ENCODE data around the gene RALGPS1.

The RALGPS1 gene

DNA sequence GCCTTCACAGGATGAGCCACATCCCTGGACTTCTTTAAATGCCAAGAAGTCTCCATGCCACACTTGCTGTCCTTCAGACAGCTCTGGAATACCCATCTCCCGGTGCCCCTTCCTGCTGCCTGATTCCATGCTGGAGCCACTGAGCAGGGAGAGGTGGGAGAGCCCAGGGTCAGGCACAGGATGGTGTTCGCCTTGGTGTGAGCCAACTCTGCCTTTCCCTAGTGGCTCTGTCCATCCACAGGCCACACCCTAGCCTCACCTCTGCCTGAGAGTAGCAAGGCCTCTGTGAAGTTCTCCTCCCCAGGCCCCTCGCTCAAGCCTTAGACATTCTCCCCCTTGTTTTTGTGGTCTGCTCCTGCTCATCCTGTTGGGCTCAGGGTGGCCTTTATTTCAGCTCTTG is 262.0 kb downstream of the RALGPS1 start:
- DNase-seq (ENCODE audit: low read depth), result no peak

DNA sequence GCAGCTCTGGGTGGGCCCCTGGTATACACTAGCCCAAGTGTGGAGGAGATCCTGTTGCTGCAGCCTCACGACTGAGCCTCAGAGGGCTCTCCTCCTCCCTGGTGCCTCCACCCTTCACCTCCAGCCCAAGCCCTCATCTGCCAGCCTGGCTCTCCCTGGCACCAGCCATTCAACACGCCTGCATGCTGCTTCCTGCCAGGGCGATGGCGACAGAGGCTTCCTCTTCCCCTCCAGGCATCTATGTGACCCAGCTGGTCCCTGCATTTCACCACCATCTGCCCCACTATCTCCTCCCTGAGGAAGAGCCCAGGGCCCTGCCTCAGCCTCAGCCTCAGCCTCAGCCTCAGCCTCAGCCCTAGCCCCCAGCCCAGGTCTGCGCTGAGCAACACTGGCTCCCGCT is 262.6 kb downstream of the RALGPS1 start:
- no peak for DNase-seq (ENCODE audit: low read depth)

DNA sequence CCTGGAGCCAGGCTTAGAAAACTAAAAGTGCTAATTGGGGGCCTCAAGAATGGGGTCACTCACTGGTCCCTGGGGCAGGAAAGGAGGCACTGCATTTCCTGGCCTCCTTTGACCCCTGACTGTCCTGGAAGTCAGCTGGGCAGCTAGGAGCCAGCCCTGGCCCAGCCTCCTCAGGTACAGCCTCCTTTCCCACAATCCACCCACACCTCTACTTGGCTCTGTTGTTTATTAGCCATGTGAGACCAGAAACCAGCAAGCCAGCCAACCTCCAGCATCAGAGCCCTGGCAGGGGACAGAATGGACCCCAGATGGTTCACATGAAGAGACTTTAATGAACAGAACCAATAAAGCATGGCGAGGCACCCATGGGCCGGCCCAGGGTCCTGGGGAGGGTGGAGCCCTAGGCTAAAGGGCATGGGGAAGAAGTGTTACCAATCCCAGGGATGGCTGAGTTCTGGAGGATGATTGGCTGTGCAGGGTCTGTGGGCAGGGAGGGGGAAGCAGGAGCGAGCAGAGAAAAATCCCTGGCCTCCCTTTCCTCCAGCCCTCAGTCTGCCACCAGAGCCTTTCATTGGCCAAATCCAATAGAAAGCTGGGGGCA is 263.2 kb downstream of the RALGPS1 start:
- DNase-seq (ENCODE audit: low read depth), result no peak

DNA sequence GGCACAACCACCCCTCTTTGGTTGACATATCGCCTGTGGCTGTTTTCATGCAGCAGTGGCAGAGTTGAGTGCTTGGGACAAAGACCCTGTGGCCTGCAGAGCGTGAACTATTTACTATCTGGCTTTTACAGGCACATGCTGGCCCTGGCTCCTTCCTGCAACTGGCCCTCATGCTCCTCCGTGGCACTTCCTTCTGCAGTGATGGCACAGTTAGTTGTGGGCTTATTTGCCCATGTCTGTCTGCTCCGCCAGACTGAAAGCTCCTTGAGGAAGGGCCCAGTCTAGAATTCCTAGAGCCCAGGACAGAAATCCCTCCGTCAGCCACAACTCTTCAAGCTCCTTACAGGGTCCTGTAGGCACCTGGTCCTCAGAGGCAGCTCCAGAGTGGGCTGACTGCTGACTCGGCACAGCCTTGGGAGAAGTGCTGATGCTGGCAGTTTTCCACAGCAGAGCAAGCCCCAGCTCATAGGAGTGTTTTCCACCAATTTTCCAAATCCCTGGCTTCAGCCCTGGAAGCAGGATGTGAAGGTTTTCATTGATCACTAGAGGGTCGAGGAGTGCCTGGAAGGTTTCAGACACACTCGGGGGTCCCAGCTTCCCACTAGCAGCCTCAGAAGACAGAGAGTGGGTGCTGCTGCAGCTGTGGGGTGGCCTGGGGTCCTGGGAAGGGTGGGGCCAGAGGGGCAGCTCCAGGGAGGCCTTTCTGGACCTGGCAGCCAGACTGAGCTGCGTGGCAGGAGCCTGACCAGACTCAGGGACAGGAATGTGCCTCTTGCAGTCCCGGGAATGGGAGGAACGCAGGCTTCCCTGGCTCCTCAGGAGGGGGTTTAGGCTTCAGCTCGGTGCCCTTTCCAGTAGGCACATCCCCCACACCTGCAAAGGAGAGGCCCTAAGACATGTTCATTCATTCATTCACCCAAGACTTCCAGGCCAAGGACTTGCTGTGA is 264.4 kb downstream of the RALGPS1 start:
- no peak for DNase-seq (ENCODE audit: low read depth)

DNA sequence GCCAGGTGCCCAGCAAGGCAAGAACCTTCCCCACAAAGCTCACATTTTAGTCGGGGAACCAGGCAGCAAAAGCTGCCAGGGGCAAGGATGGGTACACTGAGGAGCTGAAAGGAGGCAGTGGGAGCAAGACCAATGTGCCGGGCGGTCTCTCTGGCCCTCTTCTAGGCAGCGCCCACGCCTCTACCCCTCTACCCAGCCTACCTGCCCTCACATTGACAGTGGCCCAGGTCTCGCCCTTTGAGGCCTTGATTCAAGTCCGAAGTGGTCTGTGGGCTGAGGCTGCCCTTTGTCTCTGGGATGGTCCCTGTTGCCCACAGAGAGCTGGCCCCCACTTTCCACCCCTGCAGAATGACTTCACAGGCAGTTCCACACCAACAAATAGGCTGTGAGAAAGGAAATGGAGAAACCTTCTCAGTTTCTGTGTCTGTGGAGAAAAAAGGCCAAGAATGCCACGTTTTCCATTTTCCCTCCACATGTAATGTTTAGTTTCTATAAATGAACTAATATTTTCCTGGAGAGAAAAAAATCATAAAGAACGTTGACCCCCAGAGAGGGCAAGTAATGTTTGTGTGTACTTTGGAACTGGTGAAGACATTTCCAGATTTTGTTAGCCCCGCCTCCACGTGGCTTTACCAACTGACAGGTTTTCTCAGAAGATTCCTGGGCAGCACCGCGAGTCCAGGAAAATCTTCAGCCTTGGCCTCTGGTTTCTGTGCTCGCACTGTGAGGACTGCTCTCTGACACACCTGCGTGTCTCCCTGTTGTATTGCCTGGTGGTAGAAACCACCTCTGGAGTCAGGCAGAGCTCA is 265.3 kb downstream of the RALGPS1 start:
- no peak for DNase-seq (ENCODE audit: low read depth)

DNA sequence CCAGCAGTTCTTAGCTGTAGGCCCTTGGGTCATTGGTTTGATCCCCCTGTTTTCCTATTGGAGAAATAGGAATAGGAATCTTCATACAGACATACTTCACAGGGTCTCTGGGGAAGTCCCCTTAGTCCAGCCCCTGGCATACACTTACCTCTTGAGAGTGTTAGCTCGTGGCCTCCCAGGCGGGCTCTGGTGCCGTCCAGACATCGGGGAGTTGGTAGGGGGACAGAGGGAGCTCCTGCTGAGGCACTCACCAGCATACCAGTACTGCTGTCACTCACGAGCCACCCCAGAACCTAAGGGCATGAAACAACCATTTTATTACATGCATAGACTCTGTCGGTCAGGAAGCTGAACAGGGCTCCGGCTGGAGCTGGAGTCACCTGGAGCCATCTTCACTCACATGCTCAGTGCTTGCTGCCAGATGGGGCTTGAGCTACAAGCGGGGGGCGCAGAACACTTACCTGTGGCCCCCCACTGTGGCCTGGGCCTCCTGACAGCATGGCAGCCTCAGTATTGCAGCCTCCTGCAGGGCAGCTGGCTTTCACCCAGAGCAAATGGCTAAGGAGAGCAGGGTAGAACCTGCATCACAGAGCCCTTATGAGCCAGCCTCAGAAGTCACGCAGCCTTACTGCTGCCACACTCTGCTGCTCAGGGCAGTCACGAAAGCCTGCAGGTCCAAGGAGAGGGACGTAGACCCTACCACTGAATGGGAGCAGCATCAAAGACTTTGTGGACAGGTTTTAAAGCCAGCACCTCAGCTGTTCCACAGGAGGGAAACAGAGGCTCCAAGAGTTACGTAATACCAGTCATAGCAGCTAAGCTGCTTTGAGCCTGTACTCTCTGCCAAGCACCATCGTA is 266.1 kb downstream of the RALGPS1 start:
- DNase-seq (ENCODE audit: low read depth), result no peak

DNA sequence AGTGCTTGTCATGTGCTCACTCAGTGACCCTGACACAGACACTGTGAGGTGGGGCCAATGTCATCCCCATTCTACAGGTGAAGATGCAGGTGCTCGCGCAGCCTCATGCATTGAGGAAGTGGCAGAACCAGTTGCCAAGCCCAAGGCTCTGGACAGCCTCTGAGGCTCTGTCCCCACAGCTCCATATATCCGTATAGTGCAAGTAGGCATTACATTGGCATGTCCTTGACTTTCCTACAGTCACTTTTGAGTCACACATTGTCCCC is 266.7 kb downstream of the RALGPS1 start:
- no peak for DNase-seq (ENCODE audit: low read depth)

DNA sequence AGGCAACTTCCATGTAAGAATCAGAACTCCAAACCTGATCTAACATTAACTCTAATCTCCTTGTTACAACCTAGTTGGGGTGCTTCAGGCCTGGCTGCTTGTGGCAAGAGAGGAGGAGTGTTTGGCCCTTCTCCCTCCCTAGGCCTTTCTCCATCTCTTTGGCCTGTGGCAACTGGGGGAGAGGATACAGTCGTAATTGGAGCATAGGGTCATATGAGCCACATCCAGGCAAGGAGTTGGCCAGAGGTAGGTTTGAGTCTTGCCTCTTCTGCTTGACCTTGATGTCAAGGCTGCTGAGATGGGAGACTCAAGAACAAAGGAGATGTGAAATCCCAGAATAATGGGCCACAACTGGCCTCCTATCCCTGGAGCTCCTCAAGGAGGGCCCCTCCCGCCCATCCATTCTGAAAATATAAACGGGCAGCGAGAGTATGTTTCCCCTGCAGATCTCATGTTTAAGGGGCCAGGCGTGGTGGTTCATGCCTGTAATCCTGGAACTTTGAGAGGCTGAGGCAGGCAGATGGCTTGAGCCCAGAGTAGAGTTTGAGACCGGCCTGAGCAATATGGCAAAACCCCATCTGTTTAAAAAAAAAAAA is 267.1 kb downstream of the RALGPS1 start:
- DNase-seq (ENCODE audit: low read depth), result no peak

DNA sequence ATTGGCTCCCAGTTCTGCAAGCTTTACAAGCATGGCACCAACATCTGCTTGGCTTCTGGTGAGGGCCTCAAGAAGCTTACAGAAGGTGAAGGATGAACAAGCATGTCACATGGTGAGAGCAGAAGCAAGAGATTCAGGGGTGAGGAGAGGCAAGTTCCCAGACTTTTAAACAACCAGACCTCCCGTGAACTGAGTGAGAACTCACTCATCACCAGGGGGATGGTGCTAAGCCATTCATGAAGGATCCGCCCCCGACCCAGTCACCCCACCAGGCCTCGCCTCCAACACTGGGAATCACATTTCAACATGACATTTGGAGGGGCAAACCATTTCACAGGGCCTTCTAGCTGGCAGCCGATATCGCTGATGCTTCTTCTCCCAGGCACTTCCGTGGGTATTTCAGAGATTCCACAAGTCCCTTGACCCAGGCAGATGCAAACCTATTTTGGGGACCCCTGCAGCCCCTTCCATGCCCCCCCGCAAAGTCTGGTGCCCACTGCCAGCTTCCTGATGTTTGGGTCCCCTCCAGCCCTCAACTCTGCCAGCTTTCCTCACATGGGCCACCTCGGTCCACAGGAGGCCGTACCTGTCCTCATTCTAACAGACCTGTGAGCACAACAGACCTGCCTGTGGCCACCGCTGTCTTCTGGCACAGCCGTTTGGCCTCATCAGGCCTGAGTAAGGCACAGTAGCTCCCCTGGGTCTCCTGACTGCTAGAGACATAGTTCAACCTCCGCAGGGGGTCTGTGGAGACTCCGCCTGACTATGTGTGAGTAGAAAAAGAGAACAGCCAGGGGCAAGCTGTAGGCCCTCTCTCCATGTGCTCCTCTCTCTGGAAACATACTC is 268.5 kb downstream of the RALGPS1 start:
- no peak for DNase-seq (ENCODE audit: low read depth)

DNA sequence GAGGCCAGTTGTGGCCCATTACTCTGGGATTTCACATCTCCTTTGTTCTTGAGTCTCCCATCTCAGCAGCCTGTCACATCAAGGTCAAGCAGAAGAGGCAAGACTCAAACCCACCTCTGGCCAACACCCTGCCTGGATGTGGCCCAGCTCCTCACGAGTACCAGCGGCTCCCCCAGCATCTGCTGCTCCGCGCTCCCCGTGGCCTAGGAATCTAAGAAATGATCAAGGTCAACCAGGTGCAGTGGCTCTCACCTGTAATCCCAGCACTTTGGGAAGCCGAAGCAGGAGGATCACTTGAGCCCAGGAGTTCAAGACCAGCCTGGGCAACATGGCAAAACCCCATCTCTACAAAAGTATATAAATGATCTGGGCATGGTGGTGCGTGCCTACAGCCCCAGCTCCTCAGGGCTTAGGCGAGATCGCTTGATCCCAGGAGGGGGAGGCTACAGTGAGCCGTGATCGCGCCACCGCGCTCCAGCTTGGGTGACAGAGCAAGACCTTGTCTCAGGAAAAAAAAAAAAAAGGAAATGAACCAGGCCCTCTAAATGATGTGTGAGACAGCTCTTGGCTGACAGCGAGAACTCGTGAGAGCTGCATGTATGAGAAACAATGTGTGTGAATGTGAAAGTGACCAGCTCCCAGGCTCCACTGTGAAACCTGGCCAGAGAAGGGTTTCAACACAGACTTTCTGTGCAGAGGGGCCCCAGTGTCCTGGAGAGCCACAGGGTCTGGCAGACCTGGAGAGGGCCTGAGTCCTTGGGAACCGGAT is 269.4 kb downstream of the RALGPS1 start:
- no peak for DNase-seq (ENCODE audit: low read depth)

DNA sequence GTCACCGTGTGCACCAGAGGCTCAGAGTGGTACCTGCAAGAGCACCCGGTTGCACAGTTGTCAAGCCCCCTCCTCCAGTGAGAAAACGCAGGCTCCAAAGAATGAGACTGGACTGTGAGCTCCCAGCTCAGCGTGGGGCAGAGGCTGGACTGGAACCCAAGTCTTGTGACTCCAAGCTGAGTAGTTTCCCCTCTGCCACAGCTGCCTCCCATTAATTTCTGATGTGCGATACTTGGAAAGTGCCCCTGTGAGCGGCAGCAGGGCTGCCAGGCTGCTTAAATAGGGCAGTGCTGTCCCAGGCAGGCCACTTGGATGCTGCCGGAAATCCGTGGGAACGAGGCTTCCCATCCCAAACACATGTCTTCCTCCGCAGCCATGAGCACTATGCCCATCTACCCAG is 270.1 kb downstream of the RALGPS1 start:
- no peak for DNase-seq (ENCODE audit: low read depth)

DNA sequence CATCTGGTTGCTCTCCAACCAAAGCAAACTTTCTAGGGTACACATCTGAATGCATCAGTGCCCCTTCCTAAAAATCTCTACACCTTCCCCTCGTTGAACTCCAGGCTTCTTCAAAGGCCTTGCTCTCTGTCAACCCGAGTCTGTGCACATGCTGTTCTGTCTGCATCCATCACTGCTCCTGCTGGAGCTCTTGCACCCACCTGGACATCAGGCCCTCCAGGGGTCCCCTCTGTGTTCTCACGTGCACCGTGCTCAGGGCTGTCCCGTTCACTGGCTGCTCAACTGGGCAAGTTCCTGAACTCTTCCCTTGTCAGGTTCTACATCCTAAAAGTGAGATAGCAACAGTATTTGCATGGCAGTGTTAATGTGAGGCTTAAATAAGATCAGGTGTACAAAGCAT is 270.6 kb downstream of the RALGPS1 start:
- DNase-seq (ENCODE audit: low read depth), result no peak

DNA sequence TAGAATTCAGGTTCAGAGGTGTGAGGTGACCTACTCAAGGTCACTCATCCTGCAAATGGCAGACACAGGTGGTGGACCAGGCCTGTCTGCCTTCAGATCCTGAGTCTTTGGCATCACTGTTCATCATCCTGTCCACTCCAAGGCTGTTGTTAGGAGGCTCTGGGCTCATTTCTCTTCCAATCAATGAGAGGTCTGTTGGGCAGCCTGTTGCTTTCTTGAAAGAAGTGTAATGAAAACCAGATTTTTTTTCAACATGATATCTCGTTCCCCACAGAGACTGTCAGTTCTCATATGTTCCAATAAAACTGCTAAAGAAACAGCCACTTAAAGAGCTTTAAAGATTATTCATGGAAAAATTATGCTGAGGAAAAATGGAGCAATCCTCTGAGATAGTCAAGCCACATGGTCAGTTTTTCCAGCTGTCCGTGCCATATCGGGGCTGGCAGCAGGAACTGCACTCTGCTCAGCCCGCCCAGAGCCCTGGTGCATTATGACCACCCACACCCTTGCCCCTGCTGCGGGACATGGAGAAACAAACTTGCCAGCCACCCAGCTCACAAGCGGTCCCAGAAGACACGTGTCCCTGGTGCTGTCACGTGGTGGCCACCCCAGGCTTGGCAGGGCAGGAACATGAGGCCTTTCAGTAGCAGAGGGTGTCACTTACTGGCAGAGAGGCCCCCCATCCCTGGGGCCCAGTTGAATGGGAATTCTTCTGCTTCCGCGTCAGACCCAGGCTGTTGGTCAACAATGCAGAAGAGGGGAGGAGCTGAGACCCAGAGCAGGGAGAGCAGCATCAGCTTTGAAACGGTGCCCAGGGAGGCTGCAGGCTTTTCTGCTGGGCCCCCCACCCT is 271.6 kb downstream of the RALGPS1 start:
- no peak for DNase-seq (ENCODE audit: low read depth)

DNA sequence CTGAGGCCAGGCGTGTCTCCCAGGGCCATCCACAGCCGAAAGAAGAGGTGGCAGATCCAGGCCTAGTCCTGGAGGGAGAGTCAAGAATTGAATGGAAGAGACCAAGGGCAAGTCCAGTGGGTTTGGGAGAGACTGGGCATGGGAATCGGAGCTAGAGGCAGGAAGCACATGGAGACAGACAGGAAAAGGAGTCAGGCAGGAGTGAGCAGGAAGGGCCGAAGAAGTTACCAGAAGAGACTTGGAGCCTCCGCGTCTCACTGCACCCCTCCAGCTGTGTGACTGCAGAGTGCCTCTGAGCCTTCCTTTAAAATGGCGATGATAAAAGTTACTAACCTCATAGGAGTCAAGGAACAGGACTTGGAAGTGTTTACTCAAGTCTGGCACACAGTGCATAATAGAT is 272.2 kb downstream of the RALGPS1 start:
- DNase-seq (ENCODE audit: low read depth), result no peak

DNA sequence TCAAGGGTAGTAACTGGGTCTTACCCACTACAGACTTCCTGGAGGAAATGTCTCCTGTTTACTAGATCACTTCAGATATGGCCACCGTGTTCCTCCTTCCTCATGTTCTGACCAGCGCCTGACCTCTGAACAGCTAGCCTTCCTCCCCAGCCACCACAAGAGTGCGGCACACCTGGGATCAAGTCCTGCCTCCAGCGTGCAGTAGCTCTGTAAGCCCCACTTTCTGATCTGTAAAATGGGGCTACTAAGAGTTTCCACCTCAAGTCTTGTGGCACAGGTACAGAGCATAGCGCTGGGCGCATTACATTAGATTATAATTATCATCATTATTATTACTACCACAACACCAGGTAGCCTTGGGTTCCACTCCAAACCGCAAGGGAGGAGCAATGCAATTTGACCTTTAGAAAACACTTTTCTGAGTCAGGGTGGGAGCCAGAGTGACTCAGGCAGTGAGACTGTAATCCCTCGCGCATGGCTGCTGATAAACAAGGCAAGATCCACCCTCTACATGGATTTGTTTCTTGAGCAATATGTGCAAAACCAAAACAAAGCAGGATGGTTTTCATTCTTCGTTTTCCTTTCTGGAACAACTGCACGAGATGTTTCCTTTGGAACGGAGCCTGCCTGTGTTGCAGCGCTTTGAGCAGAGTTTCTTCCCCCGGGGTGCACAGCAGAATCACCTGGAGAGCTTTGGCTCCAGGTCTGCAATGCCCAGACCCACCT is 272.8 kb downstream of the RALGPS1 start:
- no peak for DNase-seq (ENCODE audit: low read depth)

DNA sequence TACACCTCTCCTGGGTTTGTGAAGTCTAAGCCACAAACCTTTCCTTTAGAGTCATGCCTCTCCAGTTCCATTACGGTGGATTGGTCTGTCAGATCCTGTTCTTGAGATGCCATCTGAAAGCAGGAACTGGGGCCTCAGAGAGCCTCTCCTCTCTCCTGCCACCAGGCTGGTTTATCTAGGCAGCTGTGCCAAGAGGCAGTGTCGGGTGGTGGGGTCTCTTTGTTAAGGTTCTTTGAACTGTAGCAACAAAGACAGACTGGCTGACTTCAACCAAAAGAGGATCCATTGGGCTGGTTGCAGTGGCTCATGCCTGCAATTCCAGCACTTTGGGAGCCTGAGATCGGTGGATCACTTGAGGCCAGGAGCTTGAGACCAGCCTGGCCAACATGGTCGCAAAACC is 273.8 kb downstream of the RALGPS1 start:
- no peak for DNase-seq (ENCODE audit: low read depth)

DNA sequence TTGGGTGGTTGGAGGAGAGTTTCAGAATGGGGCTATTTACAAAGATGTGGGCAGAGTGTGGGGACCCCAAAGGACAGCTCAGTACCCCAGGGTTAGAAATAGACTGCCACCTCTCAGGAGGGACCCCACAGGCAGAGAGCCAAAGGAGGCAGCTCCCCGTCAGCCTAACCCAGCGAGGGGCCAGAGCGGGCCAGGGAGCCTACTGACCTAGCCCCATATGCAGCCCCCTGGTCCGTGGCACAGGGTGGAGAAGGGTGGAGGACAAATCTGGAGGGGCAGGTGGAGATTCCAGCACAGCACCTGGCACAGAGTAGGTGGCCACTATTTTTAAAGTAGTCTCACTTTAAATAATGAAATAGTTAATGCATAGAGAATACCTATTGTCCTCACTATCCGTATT is 275.0 kb downstream of the RALGPS1 start:
- no peak for DNase-seq (ENCODE audit: low read depth)

DNA sequence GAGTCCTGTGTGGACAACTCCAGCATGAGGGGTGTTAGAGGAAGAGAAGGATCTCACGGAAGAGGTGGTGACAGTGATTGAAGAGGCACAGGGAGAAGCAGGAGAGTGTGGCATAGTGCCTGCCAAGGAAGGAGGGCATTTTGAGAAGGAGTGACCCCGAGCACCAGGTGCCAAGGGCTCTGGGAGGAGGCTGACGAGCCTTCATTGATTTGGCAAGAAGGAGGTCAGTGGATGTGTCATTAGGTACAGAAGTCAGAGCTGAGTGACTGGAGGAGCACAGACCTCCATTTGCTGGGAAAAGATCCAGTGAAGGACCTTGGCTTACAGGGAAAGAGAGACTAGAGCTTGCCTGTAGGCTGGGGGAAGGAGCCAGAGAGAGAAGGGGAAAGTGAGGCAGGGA is 278.2 kb downstream of the RALGPS1 start:
- DNase-seq (ENCODE audit: low read depth), result no peak

All from T-helper 22 cell (primary cell).